ENCODE data around the gene GTF3C5.

GTF3C5 gene

GRCh38 chr9:133003671-133004090 lies 27.1 kb upstream of the GTF3C5 start:
- ChIA-PET POLR2A (interaction anchor here (1.0 to 5.1 kb wide), 5 partner anchors 10 to 160 kb away, joined by 3 to 78 read pairs (median 21); partner anchors contain the start of genes GBGT1 and GFI1B), CTCF (interaction anchor here (1.1 to 7.5 kb wide), 11 partner anchors 9 to 106 kb away, joined by 3 to 125 read pairs (median 8); partner anchors contain the start of gene GFI1B)
- peak in 2 of 3 donors; percentile 78 to 86 for DNase-seq
- no peaks in the 10 kb centered on the region for H3K36me3 ChIP-seq (ENCODE audit: control insufficient read depth in 4 of 4, insufficient read depth in 4 of 4, low read length in 3 of 4)
- H3K4me3 ChIP-seq (ENCODE audit: control insufficient read depth in 1 of 7, extremely low read depth in 1 of 7, insufficient read depth in 4 of 7, low read depth in 2 of 7, low read length in 6 of 7): peak overlapping the region in 6 of 7 experiments; percentile 29 to 66 (median 35)
- no peaks in the 10 kb centered on the region for H3K9me3 ChIP-seq (ENCODE audit: control extremely low read depth in 1 of 5, control insufficient read depth in 4 of 5, insufficient read depth in 2 of 5, low read depth in 1 of 5, low read length in 4 of 5)
- H3K4me1 ChIP-seq (ENCODE audit: control extremely low read depth in 1 of 4, control insufficient read depth in 4 of 4, insufficient read depth in 4 of 4, low read length in 3 of 4): peaks cover 11 to 96% (median 86%) of the 10 kb centered on the region in 4 experiments
- H3K27ac ChIP-seq (ENCODE audit: insufficient read depth in 1 of 2, low read depth in 1 of 2, low read length in 2 of 2, poor library complexity in 1 of 2, severe bottlenecking in 2 of 2): peak overlapping the region; percentile 77 to 89
- 2% methylated on average over 9 of the region's 9 CpGs for WGBS (ENCODE audit: insufficient coverage)
- H3K27me3 ChIP-seq (replicated peaks in 2 of 5; ENCODE audit: control insufficient read depth in 4 of 5, insufficient read depth in 5 of 5, low read length in 4 of 5): no peaks in the 10 kb centered on the region

GRCh38 chr9:133004091-133004998 lies 26.5 kb upstream of the GTF3C5 start:
- ChIA-PET POLR2A (interaction anchor here (1.0 to 5.1 kb wide), 5 partner anchors 11 to 159 kb away, joined by 3 to 78 read pairs (median 21); partner anchors contain the start of genes GBGT1 and GFI1B), CTCF (interaction anchor here (1.1 to 7.5 kb wide), 13 partner anchors 8 to 105 kb away, joined by 3 to 125 read pairs (median 8); partner anchors contain the start of gene GFI1B)
- no peaks in the 10 kb centered on the region for H3K27me3 ChIP-seq (replicated peaks in 2 of 5; ENCODE audit: control insufficient read depth in 4 of 5, insufficient read depth in 5 of 5, low read length in 4 of 5)
- DNase-seq: peak; percentile 95 to 99 (median 98)
- peak overlapping the region; percentile 77 to 89 for H3K27ac ChIP-seq (ENCODE audit: insufficient read depth in 1 of 2, low read depth in 1 of 2, low read length in 2 of 2, poor library complexity in 1 of 2, severe bottlenecking in 2 of 2)
- no peaks in the 10 kb centered on the region for H3K9me3 ChIP-seq (ENCODE audit: control extremely low read depth in 1 of 5, control insufficient read depth in 4 of 5, insufficient read depth in 2 of 5, low read depth in 1 of 5, low read length in 4 of 5)
- H3K4me3 ChIP-seq (ENCODE audit: control insufficient read depth in 1 of 7, extremely low read depth in 1 of 7, insufficient read depth in 4 of 7, low read depth in 2 of 7, low read length in 6 of 7): peak overlapping the region in 6 of 7 experiments; percentile 29 to 66 (median 35)
- H3K36me3 ChIP-seq (ENCODE audit: control insufficient read depth in 4 of 4, insufficient read depth in 4 of 4, low read length in 3 of 4): no peaks in the 10 kb centered on the region
- 0% methylated on average over 5 of the region's 9 CpGs for WGBS (ENCODE audit: insufficient coverage)
- H3K4me1 ChIP-seq (ENCODE audit: control extremely low read depth in 1 of 4, control insufficient read depth in 4 of 4, insufficient read depth in 4 of 4, low read length in 3 of 4): peaks cover 9 to 95% (median 84%) of the 10 kb centered on the region in 4 experiments

GRCh38 chr9:133004999-133005760 lies 25.6 kb upstream of the GTF3C5 start:
- POLR2A ChIA-PET: interaction anchor here (1.0 to 5.1 kb wide), 4 partner anchors 12 to 158 kb away, joined by 3 to 78 read pairs (median 30); partner anchors contain the start of genes GBGT1 and GFI1B
- 70% methylated on average over 12 of the region's 14 CpGs for WGBS (ENCODE audit: insufficient coverage)
- CTCF ChIA-PET: interaction anchor here (1.2 to 7.5 kb wide), 11 partner anchors 10 to 33 kb away, joined by 3 to 125 read pairs (median 8); partner anchors contain the start of gene GFI1B
- Histone ChIP-seq H3K27me3 (replicated peaks in 2 of 5; ENCODE audit: control insufficient read depth in 4 of 5, insufficient read depth in 5 of 5, low read length in 4 of 5) (no peaks in the 10 kb centered on the region), H3K4me3 (ENCODE audit: control insufficient read depth in 1 of 7, extremely low read depth in 1 of 7, insufficient read depth in 4 of 7, low read depth in 2 of 7, low read length in 6 of 7) (peak overlapping the region in 3 of 7 experiments; percentile 6 to 51 (median 34)), H3K27ac (ENCODE audit: insufficient read depth in 1 of 2, low read depth in 1 of 2, low read length in 2 of 2, poor library complexity in 1 of 2, severe bottlenecking in 2 of 2) (peak overlapping the region; percentile 12 to 89), H3K9me3 (ENCODE audit: control extremely low read depth in 1 of 5, control insufficient read depth in 4 of 5, insufficient read depth in 2 of 5, low read depth in 1 of 5, low read length in 4 of 5) (no peaks in the 10 kb centered on the region), H3K36me3 (ENCODE audit: control insufficient read depth in 4 of 4, insufficient read depth in 4 of 4, low read length in 3 of 4) (no peaks in the 10 kb centered on the region), H3K4me1 (ENCODE audit: control extremely low read depth in 1 of 4, control insufficient read depth in 4 of 4, insufficient read depth in 4 of 4, low read length in 3 of 4) (peaks cover 8 to 93% (median 78%) of the 10 kb centered on the region in 4 experiments)
- peak in 1 of 3 donors; percentile 57 for DNase-seq

- CTCF ChIA-PET: interaction anchor here (1.2 to 7.5 kb wide), 8 partner anchors 10 to 34 kb away, joined by 3 to 125 read pairs (median 34); partner anchors contain the start of gene GFI1B
- Histone ChIP-seq H3K27ac (ENCODE audit: insufficient read depth in 1 of 2, low read depth in 1 of 2, low read length in 2 of 2, poor library complexity in 1 of 2, severe bottlenecking in 2 of 2) (no peak overlapping the region), H3K9me3 (ENCODE audit: control extremely low read depth in 1 of 5, control insufficient read depth in 4 of 5, insufficient read depth in 2 of 5, low read depth in 1 of 5, low read length in 4 of 5) (no peaks in the 10 kb centered on the region), H3K36me3 (ENCODE audit: control insufficient read depth in 4 of 4, insufficient read depth in 4 of 4, low read length in 3 of 4) (no peaks in the 10 kb centered on the region), H3K27me3 (replicated peaks in 2 of 5; ENCODE audit: control insufficient read depth in 4 of 5, insufficient read depth in 5 of 5, low read length in 4 of 5) (no peaks in the 10 kb centered on the region), H3K4me1 (ENCODE audit: control extremely low read depth in 1 of 4, control insufficient read depth in 4 of 4, insufficient read depth in 4 of 4, low read length in 3 of 4) (peaks cover 8 to 86% (median 70%) of the 10 kb centered on the region in 4 experiments), H3K4me3 (ENCODE audit: control insufficient read depth in 1 of 7, extremely low read depth in 1 of 7, insufficient read depth in 4 of 7, low read depth in 2 of 7, low read length in 6 of 7) (no peak overlapping the region)
- DNase-seq: no peak
- POLR2A ChIA-PET: interaction anchor here (4.2 to 5.1 kb wide), 2 partner anchors 16 to 25 kb away, joined by 21 to 78 read pairs; partner anchors contain the start of gene GFI1B
- 100% methylated on average over 1 of the region's 3 CpGs for WGBS (ENCODE audit: insufficient coverage)
Measured at GRCh38 chr9:133005957-133006356, 24.8 kb upstream of the GTF3C5 start.

GRCh38 chr9:133006731-133007352 lies 24.0 kb upstream of the GTF3C5 start:
- no peaks in the 10 kb centered on the region for H3K27me3 ChIP-seq (replicated peaks in 2 of 5; ENCODE audit: control insufficient read depth in 4 of 5, insufficient read depth in 5 of 5, low read length in 4 of 5)
- CTCF ChIA-PET: interaction anchor here (1.1 to 7.5 kb wide), 8 partner anchors 9 to 33 kb away, joined by 4 to 125 read pairs (median 34); partner anchors contain the start of gene GFI1B
- no peaks in the 10 kb centered on the region for H3K9me3 ChIP-seq (ENCODE audit: control extremely low read depth in 1 of 5, control insufficient read depth in 4 of 5, insufficient read depth in 2 of 5, low read depth in 1 of 5, low read length in 4 of 5)
- H3K36me3 ChIP-seq (ENCODE audit: control insufficient read depth in 4 of 4, insufficient read depth in 4 of 4, low read length in 3 of 4): no peaks in the 10 kb centered on the region
- peaks cover 8 to 79% (median 64%) of the 10 kb centered on the region in 4 experiments for H3K4me1 ChIP-seq (ENCODE audit: control extremely low read depth in 1 of 4, control insufficient read depth in 4 of 4, insufficient read depth in 4 of 4, low read length in 3 of 4)
- POLR2A ChIA-PET: interaction anchor here (5.1 kb wide), 1 partner anchor 25 kb away, joined by 78 read pairs; the partner anchor contains the start of gene GFI1B
- H3K27ac ChIP-seq (ENCODE audit: insufficient read depth in 1 of 2, low read depth in 1 of 2, low read length in 2 of 2, poor library complexity in 1 of 2, severe bottlenecking in 2 of 2): no peak overlapping the region
- no peak for DNase-seq
- 97% methylated on average over 3 of the region's 5 CpGs for WGBS (ENCODE audit: insufficient coverage)
- no peak overlapping the region for H3K4me3 ChIP-seq (ENCODE audit: control insufficient read depth in 1 of 7, extremely low read depth in 1 of 7, insufficient read depth in 4 of 7, low read depth in 2 of 7, low read length in 6 of 7)

GRCh38 chr9:133008406-133008805 lies 22.4 kb upstream of the GTF3C5 start:
- Histone ChIP-seq H3K27ac (ENCODE audit: insufficient read depth in 1 of 2, low read depth in 1 of 2, low read length in 2 of 2, poor library complexity in 1 of 2, severe bottlenecking in 2 of 2) (no peak overlapping the region), H3K9me3 (ENCODE audit: control extremely low read depth in 1 of 5, control insufficient read depth in 4 of 5, insufficient read depth in 2 of 5, low read depth in 1 of 5, low read length in 4 of 5) (no peaks in the 10 kb centered on the region), H3K27me3 (replicated peaks in 2 of 5; ENCODE audit: control insufficient read depth in 4 of 5, insufficient read depth in 5 of 5, low read length in 4 of 5) (no peaks in the 10 kb centered on the region), H3K4me1 (ENCODE audit: control extremely low read depth in 1 of 4, control insufficient read depth in 4 of 4, insufficient read depth in 4 of 4, low read length in 3 of 4) (peaks cover 4 to 64% (median 48%) of the 10 kb centered on the region in 4 experiments), H3K4me3 (ENCODE audit: control insufficient read depth in 1 of 7, extremely low read depth in 1 of 7, insufficient read depth in 4 of 7, low read depth in 2 of 7, low read length in 6 of 7) (no peak overlapping the region), H3K36me3 (ENCODE audit: control insufficient read depth in 4 of 4, insufficient read depth in 4 of 4, low read length in 3 of 4) (no peaks in the 10 kb centered on the region)
- CTCF ChIA-PET: no interaction called here
- DNase-seq: no peak
- 100% methylated on average over 2 of the region's 7 CpGs for WGBS (ENCODE audit: insufficient coverage)
- POLR2A ChIA-PET: no interaction called here

Data from common myeloid progenitor, CD34-positive (primary cell).